PC-9 (cell line): Measurements from ENCODE around the gene PDZRN4.

Source experiments
- EZH2 ChIP-seq: fragments of 200-600 bp; sonication (generic); IDR thresholded peaks from 2 replicates; pipeline ENCODE4 v1.8.0; 2017; ENCODE audit warnings: antibody characterized with exemption, low read depth
- TF ChIP-seq, protein P1 (sequence below): fragments of 200-600 bp; sonication (generic); conservative IDR thresholded peaks from 2 replicates; pipeline ENCODE4 v1.6.1; 2017; ENCODE audit warnings: mixed run types, antibody characterized with exemption, mild to moderate bottlenecking, moderate library complexity

- TF ChIP-seq, protein P1, sequence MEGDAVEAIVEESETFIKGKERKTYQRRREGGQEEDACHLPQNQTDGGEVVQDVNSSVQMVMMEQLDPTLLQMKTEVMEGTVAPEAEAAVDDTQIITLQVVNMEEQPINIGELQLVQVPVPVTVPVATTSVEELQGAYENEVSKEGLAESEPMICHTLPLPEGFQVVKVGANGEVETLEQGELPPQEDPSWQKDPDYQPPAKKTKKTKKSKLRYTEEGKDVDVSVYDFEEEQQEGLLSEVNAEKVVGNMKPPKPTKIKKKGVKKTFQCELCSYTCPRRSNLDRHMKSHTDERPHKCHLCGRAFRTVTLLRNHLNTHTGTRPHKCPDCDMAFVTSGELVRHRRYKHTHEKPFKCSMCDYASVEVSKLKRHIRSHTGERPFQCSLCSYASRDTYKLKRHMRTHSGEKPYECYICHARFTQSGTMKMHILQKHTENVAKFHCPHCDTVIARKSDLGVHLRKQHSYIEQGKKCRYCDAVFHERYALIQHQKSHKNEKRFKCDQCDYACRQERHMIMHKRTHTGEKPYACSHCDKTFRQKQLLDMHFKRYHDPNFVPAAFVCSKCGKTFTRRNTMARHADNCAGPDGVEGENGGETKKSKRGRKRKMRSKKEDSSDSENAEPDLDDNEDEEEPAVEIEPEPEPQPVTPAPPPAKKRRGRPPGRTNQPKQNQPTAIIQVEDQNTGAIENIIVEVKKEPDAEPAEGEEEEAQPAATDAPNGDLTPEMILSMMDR = no peak
- no peak for TF ChIP-seq EZH2
Measured at GRCh38 chr12:41311883-41312282, 123.8 kb downstream of the PDZRN4 start.
